Stimulated activated naive CD8-positive, alpha-beta T cell treated with anti-CD3 and anti-CD28 coated beads, Interleukin-15, Interleukin-2, amounts not matched to agents 100 ng/mL and 50 ng/mL, for 24 hours (primary cell): ENCODE data around the gene RYR3.

Experiments used
- H3K27ac Mint-ChIP-seq: one replicate; pipeline ENCODE4 v1.8.0; 2021; ENCODE audit warnings: mild to moderate bottlenecking, mixed read lengths
- H3K27me3 Mint-ChIP-seq: one replicate; pipeline ENCODE4 v1.8.0; 2021; ENCODE audit warnings: mixed read lengths
- H3K36me3 Mint-ChIP-seq: one replicate; pipeline ENCODE4 v1.8.0; 2021; ENCODE audit warnings: low read depth, mixed read lengths
- H3K4me1 Mint-ChIP-seq: one replicate; pipeline ENCODE4 v1.8.0; 2021; ENCODE audit warnings: low read depth, mixed read lengths
- H3K4me3 Mint-ChIP-seq: one replicate; pipeline ENCODE4 v1.8.0; 2021; ENCODE audit warnings: mild to moderate bottlenecking, mixed read lengths
- H3K9me3 Mint-ChIP-seq: one replicate; pipeline ENCODE4 v1.8.0; 2021; ENCODE audit warnings: mixed read lengths

RYR3 gene

GRCh38 chr15:33393546-33393945 lies 82.8 kb downstream of the RYR3 start:
- peaks cover 4% of the 10 kb centered on the region for H3K27me3 Mint-ChIP-seq
- no peaks in the 10 kb centered on the region for H3K36me3 Mint-ChIP-seq
- no peak overlapping the region for H3K27ac Mint-ChIP-seq
- H3K4me1 Mint-ChIP-seq = no peaks in the 10 kb centered on the region
- no peak overlapping the region for H3K4me3 Mint-ChIP-seq
- no peaks in the 10 kb centered on the region for H3K9me3 Mint-ChIP-seq

GRCh38 chr15:33395321-33395720 lies 84.6 kb downstream of the RYR3 start:
- Mint-ChIP-seq H3K27ac (no peak overlapping the region), H3K4me3 (no peak overlapping the region), H3K36me3 (no peaks in the 10 kb centered on the region), H3K27me3 (peaks cover 2% of the 10 kb centered on the region), H3K9me3 (no peaks in the 10 kb centered on the region), H3K4me1 (no peaks in the 10 kb centered on the region)

GRCh38 chr15:33395846-33396245 lies 85.1 kb downstream of the RYR3 start:
- Mint-ChIP-seq H3K36me3 (no peaks in the 10 kb centered on the region), H3K27ac (no peak overlapping the region), H3K4me1 (no peaks in the 10 kb centered on the region), H3K27me3 (no peaks in the 10 kb centered on the region), H3K4me3 (no peak overlapping the region), H3K9me3 (no peaks in the 10 kb centered on the region)

DNA sequence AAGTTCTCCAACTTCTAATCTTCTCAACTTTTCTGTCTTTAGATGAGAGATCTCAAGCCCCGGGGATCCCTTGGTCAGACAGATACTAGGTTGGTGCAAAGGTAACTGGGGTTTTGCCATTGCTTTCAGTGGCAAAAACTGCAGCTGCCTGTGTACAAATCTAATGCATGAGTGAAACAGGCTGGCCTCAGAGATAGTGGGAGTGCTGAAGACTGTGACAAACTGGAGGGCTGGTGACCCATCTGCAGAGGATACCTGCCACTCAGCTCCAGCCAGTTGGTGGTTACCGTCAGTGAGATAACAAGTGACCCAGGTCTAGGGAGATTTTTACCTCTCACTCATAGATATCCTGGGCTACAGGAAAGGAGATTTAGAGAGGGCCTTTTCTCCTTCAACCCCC lies 85.7 kb downstream of the RYR3 start:
- Mint-ChIP-seq H3K27ac (no peak overlapping the region), H3K4me1 (no peaks in the 10 kb centered on the region), H3K27me3 (no peaks in the 10 kb centered on the region), H3K9me3 (no peaks in the 10 kb centered on the region), H3K36me3 (no peaks in the 10 kb centered on the region), H3K4me3 (no peak overlapping the region)

DNA sequence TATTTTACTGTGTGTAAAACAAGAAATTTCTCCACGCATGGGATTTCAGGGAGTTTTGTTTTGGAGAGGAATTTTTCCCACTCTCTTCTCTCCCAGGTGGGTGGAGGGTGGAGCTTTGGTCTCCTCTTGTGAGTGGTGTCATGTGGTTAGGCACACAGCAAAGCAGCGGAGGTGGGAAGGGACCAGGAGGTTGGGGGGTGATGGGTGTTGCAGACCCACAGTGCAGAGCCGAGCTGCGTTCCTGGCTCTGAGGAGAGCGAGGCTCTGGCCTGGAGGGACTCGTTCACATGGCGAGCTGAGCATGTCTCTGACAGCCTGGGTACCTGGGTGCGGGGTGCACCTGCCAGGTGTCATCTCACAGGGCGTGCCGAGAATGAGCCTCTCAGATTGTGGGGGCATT lies 87.8 kb downstream of the RYR3 start:
- Mint-ChIP-seq H3K4me3 (no peak overlapping the region), H3K4me1 (no peaks in the 10 kb centered on the region), H3K36me3 (no peaks in the 10 kb centered on the region), H3K27me3 (peaks cover 3% of the 10 kb centered on the region), H3K27ac (no peak overlapping the region), H3K9me3 (no peaks in the 10 kb centered on the region)

DNA sequence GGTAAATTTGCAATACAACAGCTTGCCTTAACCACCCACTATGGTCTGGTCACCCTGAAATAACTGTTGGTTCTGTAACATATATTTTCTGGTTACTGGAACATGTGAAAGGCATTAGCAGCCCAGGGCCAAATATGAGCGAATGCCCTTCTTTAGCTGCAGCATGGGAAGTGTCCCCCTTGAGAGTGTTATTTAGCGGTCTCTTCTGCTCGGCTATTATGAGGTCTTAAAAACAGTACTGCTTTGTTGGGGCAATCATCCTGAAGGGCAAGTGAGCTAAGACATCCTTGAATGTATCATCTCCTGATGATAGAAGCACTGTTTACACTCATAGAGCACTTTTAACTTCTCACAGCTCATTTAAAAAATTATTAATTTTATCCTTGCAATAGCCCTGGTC lies 90.2 kb downstream of the RYR3 start:
- Mint-ChIP-seq H3K36me3 (no peaks in the 10 kb centered on the region), H3K9me3 (no peaks in the 10 kb centered on the region), H3K27ac (no peak overlapping the region), H3K4me3 (no peak overlapping the region), H3K4me1 (no peaks in the 10 kb centered on the region), H3K27me3 (peaks cover 3% of the 10 kb centered on the region)

DNA sequence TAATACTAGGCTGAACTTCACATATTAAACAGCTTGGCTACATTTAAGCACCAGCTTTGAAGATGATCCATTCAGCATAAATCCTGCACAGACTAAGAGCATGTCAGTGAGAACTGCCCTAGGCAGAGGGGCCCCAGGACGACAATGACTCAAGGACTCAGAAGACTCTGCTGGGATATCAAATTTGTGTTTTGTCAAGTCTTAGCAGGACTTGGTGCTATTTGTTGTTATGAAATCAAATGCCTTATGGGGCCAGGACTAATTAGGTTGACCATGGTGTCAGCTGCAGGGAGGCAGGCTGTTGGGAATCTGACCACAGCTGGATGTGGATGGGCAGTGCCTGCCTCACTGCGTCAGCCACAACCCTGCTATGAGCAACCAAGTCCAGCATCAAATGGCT lies 91.8 kb downstream of the RYR3 start:
- peaks cover 3% of the 10 kb centered on the region for H3K27me3 Mint-ChIP-seq
- no peak overlapping the region for H3K27ac Mint-ChIP-seq
- H3K4me3 Mint-ChIP-seq = no peak overlapping the region
- H3K9me3 Mint-ChIP-seq = no peaks in the 10 kb centered on the region
- no peaks in the 10 kb centered on the region for H3K36me3 Mint-ChIP-seq
- H3K4me1 Mint-ChIP-seq = no peaks in the 10 kb centered on the region

- Mint-ChIP-seq H3K4me1 (no peaks in the 10 kb centered on the region), H3K9me3 (no peaks in the 10 kb centered on the region), H3K27ac (no peak overlapping the region), H3K36me3 (no peaks in the 10 kb centered on the region), H3K4me3 (no peak overlapping the region), H3K27me3 (peaks cover 3% of the 10 kb centered on the region)
Measured at GRCh38 chr15:33405096-33405495, 94.3 kb downstream of the RYR3 start.

GRCh38 chr15:33411596-33412540 lies 101.1 kb downstream of the RYR3 start:
- H3K9me3 Mint-ChIP-seq = no peaks in the 10 kb centered on the region
- no peaks in the 10 kb centered on the region for H3K4me1 Mint-ChIP-seq
- no peak overlapping the region for H3K27ac Mint-ChIP-seq
- no peaks in the 10 kb centered on the region for H3K27me3 Mint-ChIP-seq
- no peaks in the 10 kb centered on the region for H3K36me3 Mint-ChIP-seq
- H3K4me3 Mint-ChIP-seq = no peak overlapping the region

DNA sequence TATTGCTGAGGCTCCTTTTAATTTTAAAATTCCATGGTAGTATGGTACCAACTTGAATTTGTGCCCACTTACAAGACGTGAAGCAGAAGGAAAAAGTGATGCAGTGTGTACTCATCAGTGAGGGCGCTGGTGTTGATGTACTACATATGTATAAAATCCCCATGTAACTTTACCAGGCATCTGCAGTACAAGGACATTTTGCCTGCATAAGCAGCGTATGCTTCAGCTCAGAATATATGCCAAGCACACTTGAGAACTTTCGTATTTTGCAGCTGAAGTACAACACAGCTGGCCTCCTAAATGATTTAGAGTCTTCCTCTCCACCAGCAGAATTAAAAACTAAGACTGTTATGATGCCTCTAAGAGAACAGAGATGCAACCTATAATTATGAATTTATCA lies 108.9 kb downstream of the RYR3 start:
- Mint-ChIP-seq H3K27ac (no peak overlapping the region), H3K4me1 (no peaks in the 10 kb centered on the region), H3K9me3 (no peaks in the 10 kb centered on the region), H3K27me3 (peaks cover 22% of the 10 kb centered on the region), H3K4me3 (no peak overlapping the region), H3K36me3 (no peaks in the 10 kb centered on the region)

GRCh38 chr15:33424025-33424424 lies 113.3 kb downstream of the RYR3 start:
- Mint-ChIP-seq H3K36me3 (no peaks in the 10 kb centered on the region), H3K4me1 (no peaks in the 10 kb centered on the region), H3K27me3 (peaks cover 5% of the 10 kb centered on the region), H3K27ac (no peak overlapping the region), H3K9me3 (no peaks in the 10 kb centered on the region), H3K4me3 (no peak overlapping the region)

GRCh38 chr15:33425142-33425541 lies 114.4 kb downstream of the RYR3 start:
- Mint-ChIP-seq H3K36me3 (no peaks in the 10 kb centered on the region), H3K4me3 (no peak overlapping the region), H3K27me3 (peaks cover 5% of the 10 kb centered on the region), H3K27ac (no peak overlapping the region), H3K9me3 (no peaks in the 10 kb centered on the region), H3K4me1 (no peaks in the 10 kb centered on the region)

GRCh38 chr15:33430577-33430976 lies 119.8 kb downstream of the RYR3 start:
- Mint-ChIP-seq H3K36me3 (no peaks in the 10 kb centered on the region), H3K27me3 (no peaks in the 10 kb centered on the region), H3K4me1 (no peaks in the 10 kb centered on the region), H3K9me3 (peaks cover 4% of the 10 kb centered on the region), H3K27ac (no peak overlapping the region), H3K4me3 (no peak overlapping the region)

DNA sequence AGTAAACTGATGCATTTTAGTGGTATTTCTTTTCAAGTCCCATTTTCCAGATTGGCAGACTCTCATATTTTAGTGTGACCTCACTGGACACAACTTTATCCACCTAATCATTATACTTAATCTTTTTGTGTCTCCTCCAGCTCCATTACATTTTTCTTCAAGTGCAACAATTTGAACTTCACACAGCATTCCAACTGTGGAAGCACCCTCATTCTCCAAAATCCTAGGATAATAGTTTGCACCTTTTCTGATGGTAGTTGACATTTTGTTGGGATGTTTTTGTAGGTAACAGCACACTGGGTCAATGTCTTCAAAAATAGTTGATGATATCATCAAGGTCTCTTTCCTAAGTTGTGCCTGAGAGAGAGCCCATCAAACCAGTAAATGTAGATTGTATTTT lies 123.1 kb downstream of the RYR3 start:
- Mint-ChIP-seq H3K4me3 (no peak overlapping the region), H3K9me3 (peaks cover 5% of the 10 kb centered on the region), H3K27me3 (peaks cover 6% of the 10 kb centered on the region), H3K36me3 (no peaks in the 10 kb centered on the region), H3K4me1 (no peaks in the 10 kb centered on the region), H3K27ac (no peak overlapping the region)

DNA sequence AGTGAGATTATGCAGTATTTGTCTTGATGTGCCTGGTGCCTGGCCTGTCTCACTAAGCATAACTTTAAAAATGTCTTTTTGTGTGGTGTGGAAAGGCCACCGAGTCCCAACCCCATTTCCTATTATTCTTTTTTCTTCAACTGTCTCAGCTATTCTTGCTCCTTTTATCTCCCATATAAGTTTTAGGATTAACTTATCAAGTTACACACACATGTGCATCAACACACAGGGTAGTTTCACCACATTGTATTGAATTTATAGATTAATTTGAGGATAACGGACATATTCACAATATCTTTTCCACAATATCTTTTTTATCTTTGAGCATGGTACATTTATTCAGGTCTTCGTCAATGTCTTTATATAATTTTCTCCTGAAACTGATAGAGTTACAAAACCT lies 127.6 kb downstream of the RYR3 start:
- H3K9me3 Mint-ChIP-seq = peaks cover 5% of the 10 kb centered on the region
- no peaks in the 10 kb centered on the region for H3K4me1 Mint-ChIP-seq
- H3K27ac Mint-ChIP-seq = no peak overlapping the region
- H3K36me3 Mint-ChIP-seq = no peaks in the 10 kb centered on the region
- H3K4me3 Mint-ChIP-seq = no peak overlapping the region
- H3K27me3 Mint-ChIP-seq = peaks cover 22% of the 10 kb centered on the region

- H3K27me3 Mint-ChIP-seq = peaks cover 35% of the 10 kb centered on the region
- no peak overlapping the region for H3K4me3 Mint-ChIP-seq
- H3K9me3 Mint-ChIP-seq = no peaks in the 10 kb centered on the region
- H3K27ac Mint-ChIP-seq = no peak overlapping the region
- H3K4me1 Mint-ChIP-seq = no peaks in the 10 kb centered on the region
- H3K36me3 Mint-ChIP-seq = no peaks in the 10 kb centered on the region
Measured at GRCh38 chr15:33440900-33441299, 130.1 kb downstream of the RYR3 start.
